Measurements from ENCODE around the gene GAS7. TPM values are rescaled to one million over a fixed set of nuclear protein-coding genes. Genes with fewer than 3 reads are reported as not detected.

GAS7 gene
- total RNA-seq, 1 donor from 2014 or later: 2.9 TPM

DNA sequence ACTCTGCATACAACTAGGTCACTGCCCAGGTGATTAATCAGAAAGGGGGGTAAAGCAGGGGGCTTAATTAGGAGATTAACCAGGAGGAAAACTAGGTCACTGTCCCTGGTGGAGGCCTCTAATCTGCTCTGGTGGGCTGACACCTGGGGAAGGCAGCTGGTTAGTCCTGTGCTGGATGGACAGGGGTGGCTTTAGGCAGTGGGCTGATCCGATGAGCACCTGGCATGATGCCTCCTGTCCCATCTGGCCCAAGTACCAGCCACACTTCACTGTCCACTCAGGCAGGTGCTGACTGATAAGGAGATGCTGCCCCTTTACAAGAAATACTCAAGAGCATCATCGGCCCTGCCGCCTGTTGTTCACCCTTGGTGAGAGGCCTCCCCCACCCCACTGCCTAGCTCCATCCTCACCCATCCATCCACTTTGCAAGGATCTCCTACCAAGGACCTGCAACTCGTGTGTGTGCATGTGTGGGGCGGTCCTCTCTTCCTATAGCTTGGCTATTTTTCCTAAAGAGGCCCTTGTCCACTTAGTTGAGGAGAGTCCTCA is 279.5 kb downstream of the GAS7 start:
- Mint-ChIP-seq H3K9me3 (no peaks in the 10 kb centered on the region), H3K36me3 (peaks cover 9% of the 10 kb centered on the region), H3K4me1 (peaks cover 8% of the 10 kb centered on the region), H3K4me3 (no peak overlapping the region), H3K27ac (no peak overlapping the region), H3K27me3 (ENCODE audit: insufficient read depth, low read depth) (peaks cover 2% of the 10 kb centered on the region)
- Histone ChIP-seq H3F3A (ENCODE audit: low read depth) (no peaks in the 10 kb centered on the region), H4K20me1 (ENCODE audit: low read depth) (no peaks in the 10 kb centered on the region), H3K9me3 (ENCODE audit: low read depth) (no peaks in the 10 kb centered on the region), H2AFZ (replicated peaks) (no peak overlapping the region), H3K79me2 (ENCODE audit: low read depth) (no peaks in the 10 kb centered on the region), H3K27me3 (no peaks in the 10 kb centered on the region), H3K4me1 (peaks cover 4% of the 10 kb centered on the region), H3K4me3 (no peak overlapping the region), H3K9ac (no peak overlapping the region), H3K36me3 (no peaks in the 10 kb centered on the region), H3K27ac (no peak overlapping the region), H3K4me2 (no peak overlapping the region)
- no peak for DNase-seq (ENCODE audit: low spot score)
- TF ChIP-seq EZH2 (IDR thresholded peaks at IDR 0.05): no peak

DNA sequence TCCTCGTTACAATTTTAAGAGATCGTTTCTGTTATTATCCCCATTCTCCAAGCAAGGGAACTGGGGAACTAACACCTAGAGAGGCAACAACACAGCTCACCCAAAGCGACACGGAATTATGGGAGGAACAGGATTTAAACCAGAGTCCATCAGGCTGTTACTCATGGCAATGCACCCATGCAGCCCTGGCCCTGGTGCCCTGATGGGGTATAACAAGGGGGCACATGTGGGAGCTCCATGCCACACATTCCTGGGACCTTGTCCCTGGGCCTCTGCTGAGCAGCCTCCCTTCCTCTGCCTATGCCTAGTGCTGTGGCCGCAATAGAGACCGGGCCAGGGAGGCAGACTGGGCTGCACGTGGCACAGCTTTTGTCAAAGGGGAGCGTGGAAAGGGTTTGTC is 280.1 kb downstream of the GAS7 start:
- H3K36me3 ChIP-seq: no peaks in the 10 kb centered on the region
- H3K27ac ChIP-seq: no peak overlapping the region
- no peak for DNase-seq (ENCODE audit: low spot score)
- no peak overlapping the region for H3K4me2 ChIP-seq
- H3K4me3 ChIP-seq: no peak overlapping the region
- Mint-ChIP-seq H3K9me3 (no peaks in the 10 kb centered on the region), H3K27ac (no peak overlapping the region), H3K4me3 (no peak overlapping the region), H3K27me3 (ENCODE audit: insufficient read depth, low read depth) (peaks cover 2% of the 10 kb centered on the region), H3K36me3 (peaks cover 9% of the 10 kb centered on the region), H3K4me1 (peaks cover 8% of the 10 kb centered on the region)
- H3K9me3 ChIP-seq (ENCODE audit: low read depth): no peaks in the 10 kb centered on the region
- peaks cover 4% of the 10 kb centered on the region for H3K4me1 ChIP-seq
- no peak overlapping the region for H3K9ac ChIP-seq
- H3K79me2 ChIP-seq (ENCODE audit: low read depth): no peaks in the 10 kb centered on the region
- no peaks in the 10 kb centered on the region for H3K27me3 ChIP-seq
- TF ChIP-seq EZH2phosphoT487 (IDR thresholded peaks at IDR 0.05) (no peak), CTCF (IDR thresholded peaks at IDR 0.05) (no peak), EZH2 (IDR thresholded peaks at IDR 0.05) (no peak)
- no peaks in the 10 kb centered on the region for H4K20me1 ChIP-seq (ENCODE audit: low read depth)
- H2AFZ ChIP-seq (replicated peaks): no peak overlapping the region
- H3F3A ChIP-seq (ENCODE audit: low read depth): no peaks in the 10 kb centered on the region

- no peak overlapping the region for H3K4me3 Mint-ChIP-seq
- no peaks in the 10 kb centered on the region for H4K20me1 ChIP-seq (ENCODE audit: low read depth)
- H3K79me2 ChIP-seq (ENCODE audit: low read depth): no peaks in the 10 kb centered on the region
Observed at GRCh38 chr17:9917801-9918200, 280.6 kb downstream of the GAS7 start.

More at GRCh38 chr17:9917801-9918200, 280.6 kb downstream of the GAS7 start:
- H3K4me3 ChIP-seq: no peak overlapping the region
- peaks cover 9% of the 10 kb centered on the region for H3K36me3 Mint-ChIP-seq
- no peak for TF ChIP-seq CTCF (IDR thresholded peaks at IDR 0.05)
- TF ChIP-seq EZH2 (IDR thresholded peaks at IDR 0.05): no peak
- no peak for TF ChIP-seq EZH2phosphoT487 (IDR thresholded peaks at IDR 0.05)
- peaks cover 2% of the 10 kb centered on the region for H3K27me3 Mint-ChIP-seq (ENCODE audit: insufficient read depth, low read depth)
- H3K36me3 ChIP-seq: no peaks in the 10 kb centered on the region
- H3K4me2 ChIP-seq: no peak overlapping the region
- H3K27ac Mint-ChIP-seq: no peak overlapping the region
- H3K9ac ChIP-seq: no peak overlapping the region
- H3K27ac ChIP-seq: no peak overlapping the region
- no peaks in the 10 kb centered on the region for H3F3A ChIP-seq (ENCODE audit: low read depth)
- no peaks in the 10 kb centered on the region for H3K9me3 ChIP-seq (ENCODE audit: low read depth)
- no peak overlapping the region for H2AFZ ChIP-seq (replicated peaks)
- peaks cover 8% of the 10 kb centered on the region for H3K4me1 Mint-ChIP-seq
- peaks cover 4% of the 10 kb centered on the region for H3K4me1 ChIP-seq
- H3K9me3 Mint-ChIP-seq: no peaks in the 10 kb centered on the region
- no peak for DNase-seq (ENCODE audit: low spot score)
- no peaks in the 10 kb centered on the region for H3K27me3 ChIP-seq
